HepG2 (cell line): ENCODE results near the gene TUBB3. TPM values are rescaled to one million over a fixed set of nuclear protein-coding genes. Genes with fewer than 3 reads are reported as not detected.

Experiments
- ATAC-seq: fragments of 200-7000 bp; cut with Tn5 transposase; 3 replicates; pipeline ENCODE4 v1.9.1; 2020; ENCODE audit warnings: mild to moderate bottlenecking, moderate library complexity
- BruUV-seq: library from RNA; stranded (reverse); fragments of 400-500 nt; replicated peaks from 2 replicates; lab custom pipeline; 2021; lab: Mats Ljungman, UMichigan
- CTCF ChIA-PET: fragments of 300-600 bp; formaldehyde crosslinking; extraction: SDS; loops from one replicate; lab custom pipeline; 2021; ENCODE audit warnings: low total read pairs, inconsistent platforms, low intra/inter-chr PET ratio; lab: Yijun Ruan, JAX
- POLR2A ChIA-PET: fragments of 350-600 bp; sonication (Branson Sonifier 250); formaldehyde crosslinking; loops from one replicate; lab custom pipeline; 2020; ENCODE audit warnings: antibody characterized with exemption, inconsistent platforms; lab: Yijun Ruan, JAX
- DNase-seq: peaks from one replicate; pipeline ENCODE4 v3.0.0-alpha.2; 2015; ENCODE audit warnings: low spot score
- FAIRE-seq: peaks from 3 replicates; lab custom pipeline; 2011; peaks lifted over from hg19 to GRCh38; lab: Jason Lieb, UNC
- H2AFZ ChIP-seq: one replicate; pipeline ENCODE4 v1.6.1; 2011; ENCODE audit warnings: low read length, inconsistent platforms
- H3K27ac ChIP-seq: fragments of 300-600 bp; 3 replicates; pipeline ENCODE4 v1.8.0; 2011; ENCODE audit warnings: mixed run types, mild to moderate bottlenecking, mixed read lengths, low read length, inconsistent platforms; ENCODE audit not compliant: insufficient read depth; ENCODE audit errors: extremely low read length
- H3K27me3 ChIP-seq, 2 experiments: fragments of 200-600 bp in 1 of 2; 2 replicates in 1 of 2; 3 replicates in 1 of 2; pipeline versions ENCODE4 v1.6.0 to v1.8.0; 2011; ENCODE audit warnings: low read length in 2 of 2, mild to moderate bottlenecking in 2 of 2, moderate library complexity in 2 of 2, inconsistent platforms in 1 of 2; ENCODE audit not compliant: insufficient read depth in 2 of 2, control insufficient read depth in 1 of 2
- H3K36me3 ChIP-seq, 2 experiments: fragments of 200-600 bp in 1 of 2; replicated peaks in 1 of 2; 2 replicates in 1 of 2; 3 replicates in 1 of 2; pipeline versions ENCODE4 v1.5.1 to v1.8.0; 2011; ENCODE audit warnings: low read length in 2 of 2, inconsistent platforms in 1 of 2; ENCODE audit not compliant: insufficient read depth in 2 of 2, control insufficient read depth in 1 of 2
- H3K4me1 ChIP-seq: 2 replicates; pipeline ENCODE4 v1.5.1; 2012; ENCODE audit warnings: low read length, inconsistent platforms; ENCODE audit not compliant: insufficient read depth
- H3K4me2 ChIP-seq: 2 replicates; pipeline ENCODE4 v1.6.0; 2011; ENCODE audit warnings: low read depth, low read length, inconsistent platforms
- H3K4me3 ChIP-seq, 3 experiments: fragments of 200-600 bp in 1 of 3; sonication (generic), shearing (Covaris generic) in 1 of 3; replicated peaks in 1 of 3; 2 replicates each; pipeline ENCODE4 v1.5.1; 2011 to 2016; ENCODE audit warnings: low read length in 3 of 3, inconsistent platforms in 2 of 3, low read depth in 2 of 3, mild to moderate bottlenecking in 2 of 3, control low read depth in 1 of 3, mixed read lengths in 1 of 3; ENCODE audit not compliant: insufficient read depth in 1 of 3
- H3K79me2 ChIP-seq: one replicate; pipeline ENCODE4 v1.6.1; 2011; ENCODE audit warnings: low read length, inconsistent platforms; ENCODE audit not compliant: insufficient read depth
- H3K9ac ChIP-seq: 2 replicates; pipeline ENCODE4 v1.6.0; 2011; ENCODE audit warnings: mild to moderate bottlenecking, low read depth, low read length, inconsistent platforms; ENCODE audit not compliant: insufficient read depth
- H3K9me3 ChIP-seq: 2 replicates; pipeline ENCODE4 v1.5.1; 2012; ENCODE audit warnings: mild to moderate bottlenecking, low read length
- H4K20me1 ChIP-seq: 2 replicates; pipeline ENCODE4 v1.6.0; 2011; ENCODE audit warnings: inconsistent platforms, mild to moderate bottlenecking, low read length, moderate library complexity; ENCODE audit not compliant: insufficient read depth
- AGO1 ChIP-seq: fragments of 200-400 bp; formaldehyde crosslinking; IDR thresholded peaks from 2 replicates; pipeline ENCODE4 v1.6.1; 2017; ENCODE audit warnings: mild to moderate bottlenecking, low read depth, low read length, moderate library complexity; ENCODE audit not compliant: poor library complexity, severe bottlenecking
- ATF3 ChIP-seq: sonication (generic); formaldehyde crosslinking; IDR thresholded peaks from 2 replicates; pipeline ENCODE4 v1.4.0; 2020; ENCODE audit warnings: missing genetic modification reagents
- EZH2 ChIP-seq: conservative IDR thresholded peaks from 2 replicates; pipeline ENCODE4 v1.6.1; 2012; ENCODE audit warnings: mild to moderate bottlenecking, low read depth, low read length, moderate library complexity
- MLLT10 ChIP-seq: sonication (generic); formaldehyde crosslinking; IDR thresholded peaks from 2 replicates; pipeline ENCODE4 v1.4.0; 2020; ENCODE audit warnings: missing genetic modification reagents
- NFYC ChIP-seq: IDR thresholded peaks from 2 replicates; pipeline ENCODE4 v1.6.1; 2016; ENCODE audit warnings: missing genetic modification reagents, missing compliant biosample characterization
- PLRG1 ChIP-seq: fragments of 450-650 bp; conservative IDR thresholded peaks from 2 replicates; pipeline ENCODE4 v1.6.1; 2016
- TP53 ChIP-seq: sonication (generic); formaldehyde crosslinking; conservative IDR thresholded peaks from 2 replicates; pipeline ENCODE4 v1.4.0; 2020; ENCODE audit warnings: missing genetic modification reagents
- ZBTB37 ChIP-seq: sonication (generic); formaldehyde crosslinking; IDR thresholded peaks from 2 replicates; pipeline ENCODE4 v1.4.0; 2020; ENCODE audit warnings: mild to moderate bottlenecking, missing genetic modification reagents
- ZNF326 ChIP-seq: sonication (generic); formaldehyde crosslinking; IDR thresholded peaks from 2 replicates; pipeline ENCODE4 v1.4.0; 2020; ENCODE audit warnings: missing genetic modification reagents, borderline replicate concordance
- ZNF781 ChIP-seq: sonication (generic); formaldehyde crosslinking; IDR thresholded peaks from 2 replicates; pipeline ENCODE4 v1.5.1; 2020; ENCODE audit warnings: borderline replicate concordance, mild to moderate bottlenecking, missing genetic modification reagents; ENCODE audit errors: not compliant biosample characterization
- WGBS: methylation state at CpG from one replicate; pipeline ENCODE4 v1.1.6; 2017; ENCODE audit warnings: low lambda C conversion rate; 5-methylcytosine and 5-hydroxymethylcytosine counted together
- in situ Hi-C: cut with HindIII; loops from 2 replicates; pipeline ENCODE4 v1.10.0; 2017; ENCODE audit warnings: low pct_unique_long_range_greater_than_20kb; ENCODE audit not compliant: extremely low pct_ligation_motif_present
- intact Hi-C: fragments of 100-400 bp; cut with micrococcal nuclease; formaldehyde crosslinking; loops from one replicate; pipeline ENCODE4 v1.10.0; 2022; ENCODE audit not compliant: unreplicated experiment
- polyA plus RNA-seq, 8 experiments: library from polyadenylated mRNA; depleted of rRNA in 3 of 8; stranded (reverse) in 7 of 8; unstranded in 1 of 8; fragments of >200 nt; fragmentation: Illumina TruSeq in 4 of 8; extraction: Trizol in 4 of 8; gene quantifications; 2 replicates each; pipeline versions ENCODE4 v1.2.1 to v1.2.3, GENCODE V29; 2011 to 2016; ENCODE audit warnings: low read depth in 4 of 8, missing spikeins in 1 of 8, mixed read lengths in 1 of 8; ENCODE audit not compliant: insufficient read depth in 1 of 8
- total RNA-seq, 5 experiments: library from RNA; depleted of rRNA; stranded (reverse); fragments of >200 nt; fragmentation: Illumina TruSeq; extraction: Trizol; gene quantifications; 2 replicates each; pipeline ENCODE4 v1.2.3, GENCODE V29; 2016; ENCODE audit warnings: low read depth in 1 of 5

Gene TUBB3
- total and polyA plus RNA-seq, 2 of the 13 experiments (the other 11 are each of a cell fraction or from before 2014, with no cell fraction given) = 110 to 185 TPM

- in situ Hi-C loops (no loop called here), intact Hi-C loops (no loop called here)
- no TSS peak for BruUV-seq
- Histone ChIP-seq H2AFZ (no peak overlapping the region), H3K4me3 (no peak overlapping the region), H3K4me2 (no peak overlapping the region), H3K79me2 (no peaks in the 10 kb centered on the region), H3K4me1 (no peaks in the 10 kb centered on the region), H3K27me3 (no peaks in the 10 kb centered on the region), H4K20me1 (peaks cover 5% of the 10 kb centered on the region; the same call in 1 of the 2 replicates), H3K9ac (no peak overlapping the region)
- DNase-seq (no peak), ATAC-seq (no peak), FAIRE-seq (no peak)
- CTCF ChIA-PET = no interaction called here
- WGBS = 98% methylated on average over 9 of the region's 9 CpGs
- POLR2A ChIA-PET = no interaction called here
- no peak for TF ChIP-seq AGO1
- no peak for TF ChIP-seq PLRG1
- no peak for TF ChIP-seq MLLT10 (CRISPR knock-in tag)
- no peak for TF ChIP-seq TP53 (CRISPR knock-in tag)
- no peak for TF ChIP-seq ZNF326
- TF ChIP-seq ZNF781 = no peak
- no peak for TF ChIP-seq ZBTB37
- no peak for TF ChIP-seq ATF3
- TF ChIP-seq NFYC (CRISPR knock-in tag) = no peak
- TF ChIP-seq EZH2 = no peak
- TF ChIP-seq, all 625 proteins: peak for 0
- H3K9me3 ChIP-seq = no peaks in the 10 kb centered on the region
- no peak overlapping the region for H3K27ac ChIP-seq
- H3K36me3 ChIP-seq = peaks cover 48 to 82% of the 10 kb centered on the region in 2 experiments; a peak in 4 of 5 replicates
These were observed 32.9 kb upstream of the TUBB3 start for GRCh38 chr16:89890200-89890599.
